Measurements from ENCODE around the gene SIL1. TPM values are rescaled to one million over a fixed set of nuclear protein-coding genes. Genes with fewer than 3 reads are reported as not detected.

SIL1 gene
- total and polyA plus RNA-seq, 2 of the 8 experiments (the other 6 are each of a cell fraction or from before 2014, with no cell fraction given): 8.3 to 12.8 TPM

- Histone ChIP-seq H2BK120ac (replicated peaks; ENCODE audit: low read depth, low read length) (no peak overlapping the region), H3K36me3 (ENCODE audit: control insufficient read depth in 2 of 4, insufficient read depth in 4 of 4, low read length in 3 of 4) (no peaks in the 10 kb centered on the region), H2BK5ac (ENCODE audit: low read depth, low read length) (no peak overlapping the region), H3K14ac (ENCODE audit: insufficient read length) (no peak overlapping the region), H3K4me1 (replicated peaks in 1 of 4; ENCODE audit: control insufficient read depth in 3 of 4, insufficient read depth in 4 of 4, low read length in 3 of 4) (peaks cover 0 to 14% (median 6%) of the 10 kb centered on the region in 4 experiments), H3K79me1 (ENCODE audit: low read depth, low read length) (no peaks in the 10 kb centered on the region), H3K18ac (ENCODE audit: extremely low read depth, low read length) (no peak overlapping the region), H2BK20ac (ENCODE audit: low read length) (no peak overlapping the region), H4K20me1 (replicated peaks in 1 of 2; ENCODE audit: control insufficient read depth in 1 of 2, insufficient read depth in 2 of 2, low read length in 2 of 2) (no peaks in the 10 kb centered on the region), H3K27me3 (replicated peaks in 1 of 4; ENCODE audit: control insufficient read depth in 3 of 4, extremely low read depth in 1 of 4, insufficient read depth in 3 of 4, low read length in 3 of 4) (no peaks in the 10 kb centered on the region; a peak in 2 of 7 replicates), H2AFZ (ENCODE audit: low read length) (no peak overlapping the region), H2AK5ac (ENCODE audit: low read depth, low read length) (no peak overlapping the region), H4K5ac (ENCODE audit: insufficient read length, low read depth, low read length) (no peak overlapping the region), H2BK12ac (ENCODE audit: low read depth, low read length) (no peak overlapping the region), H3K4me2 (ENCODE audit: insufficient read depth in 1 of 2, low read depth in 2 of 2, low read length in 2 of 2) (no peak overlapping the region), H3K23me2 (ENCODE audit: low read depth, low read length) (no peaks in the 10 kb centered on the region), H2BK15ac (ENCODE audit: low read length) (no peak overlapping the region), H3K79me2 (ENCODE audit: control insufficient read depth in 1 of 2, insufficient read depth in 2 of 2, low read length in 2 of 2) (no peaks in the 10 kb centered on the region), H3K23ac (ENCODE audit: insufficient read length) (no peak overlapping the region), H4K91ac (replicated peaks; ENCODE audit: insufficient read length, low read length) (peak overlapping the region; percentile 17), H3K4me3 (ENCODE audit: extremely low read depth in 1 of 4, insufficient read depth in 2 of 4, low read depth in 3 of 4, low read length in 4 of 4) (no peak overlapping the region), H3K56ac (replicated peaks; ENCODE audit: insufficient read length, low read depth, low read length) (no peak overlapping the region), H3K4ac (replicated peaks; ENCODE audit: insufficient read length, low read depth, low read length) (no peak overlapping the region), H3K27ac (ENCODE audit: low read depth, low read length) (no peak overlapping the region), H3K9ac (replicated peaks in 1 of 4; ENCODE audit: extremely low read depth in 1 of 4, low read depth in 3 of 4, low read length in 3 of 4) (no peak overlapping the region), H3K9me3 (ENCODE audit: insufficient read depth in 2 of 2, low read depth in 1 of 2, low read length in 1 of 2) (no peaks in the 10 kb centered on the region), H4K8ac (ENCODE audit: extremely low read depth, insufficient read depth, low read length) (no peak overlapping the region)
- DNase-seq (ENCODE audit: low read depth in 1 of 2, low spot score in 2 of 2): no peak
- FAIRE-seq: no peak
- POLR2A ChIA-PET (ENCODE audit: partially characterized antibody): no interaction called here
- CTCF ChIA-PET (ENCODE audit: partially characterized antibody): interaction anchor here (0.6 to 1.9 kb wide), 6 partner anchors 9 to 358 kb away, joined by 3 to 5 read pairs (median 4); no protein-coding TSS in a partner anchor
- 82% methylated on average over 10 of the region's 10 CpGs; no CpG with 5 or more reads in 1 of the 2 experiments for WGBS, 2 experiments (ENCODE audit: extremely low coverage in 1 of 2, insufficient coverage in 1 of 2, insufficient read length in 1 of 2, insufficient replicate concordance in 2 of 2, low coverage in 1 of 2, low lambda C conversion rate in 2 of 2, missing lambda C conversion rate in 1 of 2)
Measured at GRCh38 chr5:138967791-138968448, 230.2 kb downstream of the SIL1 start.
